KOPT-K1 (cell line): ENCODE measurements around the gene CGB1.
"Not testable (repeated sequence)": the region's sequence is repeated elsewhere in the genome, so short reads cannot be mapped to it uniquely, and the experiment has no call there.

Experiments
- H3K27ac ChIP-seq: fragments of 200-600 bp; sonication (generic); 2 replicates; pipeline ENCODE4 v1.5.1; 2016; ENCODE audit warnings: antibody characterized with exemption, mild to moderate bottlenecking, low read depth, low read length; ENCODE audit not compliant: poor library complexity, severe bottlenecking
- H3K36me3 ChIP-seq: fragments of 200-600 bp; sonication (generic); 2 replicates; pipeline ENCODE4 v1.5.1; 2017; ENCODE audit warnings: antibody characterized with exemption, mild to moderate bottlenecking, low read length, moderate library complexity; ENCODE audit not compliant: insufficient read depth
- H3K9me3 ChIP-seq: fragments of 200-600 bp; sonication (generic); 2 replicates; pipeline ENCODE4 v1.5.1; 2017; ENCODE audit warnings: antibody characterized with exemption, low read length, mild to moderate bottlenecking; ENCODE audit not compliant: insufficient read depth, poor library complexity, severe bottlenecking

Gene CGB1

GRCh38 chr19:49036815-49037214, at the start of gene CGB1:
Gene CGB1 (minus strand): TSS chr19:49036895. CDS start chr19:49036711, 184 bp downstream.
- H3K36me3 ChIP-seq, H3K27ac ChIP-seq, H3K9me3 ChIP-seq: not testable (repeated sequence)

- Histone ChIP-seq H3K36me3 (peaks cover 50% of the 10 kb centered on the region), H3K9me3 (no peaks in the 10 kb centered on the region), H3K27ac (peak overlapping the region; percentile 87)
These were observed 49.6 kb upstream of the CGB1 start for GRCh38 chr19:49086296-49086695.

GRCh38 chr19:49085868-49086232, 49.2 kb upstream of the CGB1 start:
- Histone ChIP-seq H3K9me3 (no peaks in the 10 kb centered on the region), H3K27ac (peak overlapping the region; percentile 87), H3K36me3 (peaks cover 46% of the 10 kb centered on the region)

- Histone ChIP-seq H3K36me3 (peaks cover 40% of the 10 kb centered on the region), H3K27ac (peak within 1 kb of the TSS; percentile 87), H3K9me3 (no peaks in the 10 kb centered on the region)
These were observed 48.5 kb upstream of the CGB1 start, which contains the start of gene SNRNP70 for GRCh38 chr19:49085020-49085867. Gene SNRNP70 (plus strand): TSS chr19:49085451. CDS start chr19:49086415, 964 bp downstream.

- H3K27ac ChIP-seq: peak overlapping the region; percentile 87
- no peaks in the 10 kb centered on the region for H3K9me3 ChIP-seq
- peaks cover 32% of the 10 kb centered on the region for H3K36me3 ChIP-seq
These were observed 47.7 kb upstream of the CGB1 start for GRCh38 chr19:49084206-49085019.

GRCh38 chr19:49081273-49081672, 44.6 kb upstream of the CGB1 start:
- no peaks in the 10 kb centered on the region for H3K9me3 ChIP-seq
- H3K27ac ChIP-seq: no peak overlapping the region
- H3K36me3 ChIP-seq: peaks cover 2% of the 10 kb centered on the region; the same call in 1 of the 2 replicates

GRCh38 chr19:49080392-49080791, 43.7 kb upstream of the CGB1 start:
- Histone ChIP-seq H3K27ac (no peak overlapping the region), H3K36me3 (no peaks in the 10 kb centered on the region), H3K9me3 (no peaks in the 10 kb centered on the region)

- not testable (repeated sequence) for H3K27ac ChIP-seq, H3K9me3 ChIP-seq, H3K36me3 ChIP-seq
These were observed 38.2 kb upstream of the CGB1 start for GRCh38 chr19:49074869-49075268.

GRCh38 chr19:49073514-49074378, 37.1 kb upstream of the CGB1 start:
- no peaks in the 10 kb centered on the region for H3K9me3 ChIP-seq
- H3K27ac ChIP-seq: no peak overlapping the region
- no peaks in the 10 kb centered on the region for H3K36me3 ChIP-seq

GRCh38 chr19:49071860-49072547, 35.3 kb upstream of the CGB1 start:
- Histone ChIP-seq H3K9me3 (no peaks in the 10 kb centered on the region), H3K27ac (no peak overlapping the region), H3K36me3 (no peaks in the 10 kb centered on the region)

GRCh38 chr19:49070416-49070815, 33.7 kb upstream of the CGB1 start:
- Histone ChIP-seq H3K27ac (no peak overlapping the region), H3K9me3 (no peaks in the 10 kb centered on the region), H3K36me3 (no peaks in the 10 kb centered on the region)

- Histone ChIP-seq H3K36me3 (no peaks in the 10 kb centered on the region), H3K27ac (no peak overlapping the region), H3K9me3 (no peaks in the 10 kb centered on the region)
These were observed 32.3 kb upstream of the CGB1 start for GRCh38 chr19:49069026-49069425.

- Histone ChIP-seq H3K9me3 (no peaks in the 10 kb centered on the region), H3K36me3 (no peaks in the 10 kb centered on the region), H3K27ac (no peak overlapping the region)
These were observed 30.9 kb upstream of the CGB1 start for GRCh38 chr19:49067554-49067953.

- Histone ChIP-seq H3K27ac (no peak overlapping the region), H3K36me3 (no peaks in the 10 kb centered on the region), H3K9me3 (no peaks in the 10 kb centered on the region)
These were observed 29.3 kb upstream of the CGB1 start for GRCh38 chr19:49065905-49066512.
